IMR-90 (cell line): ENCODE data around the gene FBXW12. TPM values are rescaled to one million over a fixed set of nuclear protein-coding genes. Genes with fewer than 3 reads are reported as not detected.

Experiments used
- ATAC-seq: fragments of 200-7000 bp; cut with Tn5 transposase; 2 replicates; pipeline ENCODE4 v1.9.1; 2020; ENCODE audit warnings: low read depth, mild to moderate bottlenecking, moderate library complexity
- BruUV-seq: library from RNA; stranded (reverse); fragments of 400-500 nt; replicated peaks from 2 replicates; lab custom pipeline; 2021; lab: Mats Ljungman, UMichigan
- CTCF ChIA-PET: fragments of 300-600 bp; formaldehyde crosslinking; extraction: SDS; loops from one replicate; lab custom pipeline; 2021; ENCODE audit warnings: antibody characterized with exemption; lab: Yijun Ruan, JAX
- POLR2A ChIA-PET: fragments of 300-600 bp; sonication (Branson Sonifier 250); formaldehyde crosslinking; loops from one replicate; lab custom pipeline; 2022; ENCODE audit warnings: antibody characterized with exemption; ENCODE audit not compliant: unreplicated experiment; lab: Charles Lee
- DNase-seq: peaks from one replicate; pipeline ENCODE4 v3.0.0; 2013
- H2AFZ ChIP-seq: replicated peaks from 2 replicates; pipeline ENCODE3; 2013; ENCODE audit warnings: low read length, mild to moderate bottlenecking; ENCODE audit not compliant: poor library complexity
- H2AK5ac ChIP-seq: 2 replicates; pipeline ENCODE4 v1.6.1; 2013; ENCODE audit warnings: low read depth, low read length, inconsistent platforms
- H2AK9ac ChIP-seq: replicated peaks from 2 replicates; pipeline ENCODE3; 2013; ENCODE audit warnings: mild to moderate bottlenecking, low read depth, low read length, moderate library complexity; ENCODE audit not compliant: poor library complexity
- H2BK120ac ChIP-seq: 2 replicates; pipeline ENCODE4 v1.6.1; 2013; ENCODE audit warnings: low read depth, low read length, inconsistent platforms
- H2BK15ac ChIP-seq: 3 replicates; pipeline ENCODE4 v1.6.1; 2013; ENCODE audit warnings: low read depth, low read length, inconsistent platforms
- H2BK20ac ChIP-seq: 2 replicates; pipeline ENCODE4 v1.6.1; 2013; ENCODE audit warnings: low read depth, mild to moderate bottlenecking, inconsistent platforms, low read length, moderate library complexity
- H2BK5ac ChIP-seq: 2 replicates; pipeline ENCODE4 v1.6.1; 2013; ENCODE audit warnings: mild to moderate bottlenecking, low read depth, low read length, inconsistent platforms; ENCODE audit not compliant: poor library complexity, severe bottlenecking
- H3K14ac ChIP-seq: replicated peaks from 2 replicates; pipeline ENCODE4 v1.6.1; 2013; ENCODE audit warnings: low read depth, low read length, inconsistent platforms
- H3K18ac ChIP-seq: 2 replicates; pipeline ENCODE4 v1.6.1; 2013; ENCODE audit warnings: low read depth, low read length, control low read depth
- H3K23ac ChIP-seq: 2 replicates; pipeline ENCODE4 v1.6.1; 2013; ENCODE audit warnings: low read depth, low read length, inconsistent platforms
- H3K27ac ChIP-seq: 2 replicates; pipeline ENCODE4 v1.5.1; 2013; ENCODE audit warnings: mild to moderate bottlenecking, control low read depth, low read length; ENCODE audit not compliant: insufficient read depth
- H3K27me3 ChIP-seq: 2 replicates; pipeline ENCODE4 v1.6.1; 2013; ENCODE audit warnings: low read length; ENCODE audit not compliant: control insufficient read depth, insufficient read depth
- H3K36me3 ChIP-seq: 2 replicates; pipeline ENCODE4 v1.6.1; 2013; ENCODE audit warnings: low read length, mixed read lengths; ENCODE audit not compliant: control insufficient read depth, insufficient read depth
- H3K4ac ChIP-seq: 2 replicates; pipeline ENCODE4 v1.6.1; 2013; ENCODE audit warnings: low read depth, low read length, inconsistent platforms
- H3K4me1 ChIP-seq: 2 replicates; pipeline ENCODE4 v1.6.1; 2013; ENCODE audit warnings: low read length, mixed read lengths; ENCODE audit not compliant: control insufficient read depth, insufficient read depth
- H3K4me2 ChIP-seq: 2 replicates; pipeline ENCODE4 v1.6.1; 2013; ENCODE audit warnings: low read depth, mild to moderate bottlenecking, control low read depth, low read length, moderate library complexity
- H3K4me3 ChIP-seq: 2 replicates; pipeline ENCODE4 v1.5.1; 2013; ENCODE audit warnings: low read depth, mild to moderate bottlenecking, control low read depth, low read length, moderate library complexity; ENCODE audit not compliant: insufficient read depth
- H3K56ac ChIP-seq: 2 replicates; pipeline ENCODE4 v1.6.1; 2013; ENCODE audit warnings: low read length, inconsistent platforms; ENCODE audit not compliant: insufficient read depth; ENCODE audit errors: extremely low read depth
- H3K79me1 ChIP-seq, 2 experiments: 2 replicates each; pipeline ENCODE4 v1.6.1; 2013; ENCODE audit warnings: low read length in 2 of 2, inconsistent platforms in 1 of 2, low read depth in 1 of 2
- H3K9ac ChIP-seq: 2 replicates; pipeline ENCODE4 v1.6.1; 2013; ENCODE audit warnings: low read depth, low read length, control low read depth
- H3K9me1 ChIP-seq: 2 replicates; pipeline ENCODE4 v1.6.1; 2013; ENCODE audit warnings: low read length, inconsistent platforms; ENCODE audit not compliant: insufficient read depth
- H3K9me3 ChIP-seq: 2 replicates; pipeline ENCODE4 v1.6.1; 2013; ENCODE audit warnings: low read length; ENCODE audit not compliant: control insufficient read depth, insufficient read depth
- H4K20me1 ChIP-seq: 2 replicates; pipeline ENCODE4 v1.6.1; 2013; ENCODE audit warnings: low read length, inconsistent platforms; ENCODE audit not compliant: insufficient read depth
- H4K5ac ChIP-seq: 2 replicates; pipeline ENCODE4 v1.6.1; 2013; ENCODE audit warnings: mild to moderate bottlenecking, low read depth, low read length, control low read depth
- H4K8ac ChIP-seq, 2 experiments: 2 replicates each; pipeline ENCODE4 v1.6.1; 2013; ENCODE audit warnings: low read depth in 2 of 2, low read length in 2 of 2, control low read depth in 1 of 2, inconsistent platforms in 1 of 2
- H4K91ac ChIP-seq: 2 replicates; pipeline ENCODE4 v1.6.1; 2013; ENCODE audit warnings: low read depth, low read length, inconsistent platforms; ENCODE audit not compliant: insufficient read depth
- FOS ChIP-seq: fragments of 150-350 bp; IDR thresholded peaks from 2 replicates; pipeline ENCODE4 v1.6.1; 2016; ENCODE audit warnings: low read depth, low read length
- POLR2A ChIP-seq: IDR thresholded peaks from 2 replicates; pipeline ENCODE4 v1.6.1; 2012; ENCODE audit warnings: mild to moderate bottlenecking, low read depth, low read length
- WGBS, 2 experiments: methylation state at CpG; one replicate each; pipeline versions ENCODE4 v1.1.5 to v1.1.7; 2013; ENCODE audit warnings: missing lambda C conversion rate in 2 of 2; ENCODE audit not compliant: insufficient read length in 1 of 2; ENCODE audit errors: extremely low coverage in 2 of 2; 5-methylcytosine and 5-hydroxymethylcytosine counted together
- dilution Hi-C: fragments of 300-500 bp; cut with HindIII; formaldehyde crosslinking; loops from one replicate; pipeline ENCODE4 v1.14.3; 2018; ENCODE audit warnings: low sequenced_read_pairs; ENCODE audit not compliant: unreplicated experiment
- in situ Hi-C: fragments of 300-500 bp; cut with MboI; formaldehyde crosslinking; loops from 3 replicates; pipeline ENCODE4 v1.14.3; 2019; ENCODE audit warnings: low sequenced_read_pairs, inconsistent platforms, mixed read lengths
- intact Hi-C: fragments of 100-400 bp; cut with micrococcal nuclease; formaldehyde crosslinking; loops from 2 replicates; pipeline ENCODE4 v1.10.0; 2022
- polyA plus RNA-seq, 3 experiments: library from polyadenylated mRNA; depleted of rRNA; stranded (reverse); fragments of >200 nt; gene quantifications; 2 replicates each; pipeline ENCODE4 v1.2.3, GENCODE V29; 2012; ENCODE audit warnings: low replicate concordance in 1 of 3
- total RNA-seq: library from RNA; depleted of rRNA; stranded (reverse); fragments of >200 nt; gene quantifications from 2 replicates; pipeline ENCODE4 v1.2.3, GENCODE V29; 2012

The FBXW12 gene
- total and polyA plus RNA-seq, 2 of the 4 experiments (the other 2 are of a cell fraction): not detected

- in situ Hi-C loops: loop anchor here (5.0 kb wide), 2 partner anchors 33 to 163 kb away; no protein-coding TSS in a partner anchor
- no peak for ATAC-seq
Observed at GRCh38 chr3:48435223-48435595, 63.2 kb downstream of the FBXW12 start.

More at GRCh38 chr3:48435223-48435595, 63.2 kb downstream of the FBXW12 start:
- no peak overlapping the region for H3K18ac ChIP-seq
- H3K9me1 ChIP-seq: peaks cover 4% of the 10 kb centered on the region; the same call in 1 of the 2 replicates
- H3K27me3 ChIP-seq: no peaks in the 10 kb centered on the region
- no peaks in the 10 kb centered on the region for H3K9me3 ChIP-seq
- peaks cover 1% of the 10 kb centered on the region; the same call in 1 of the 2 replicates for H3K4me1 ChIP-seq
- BruUV-seq: no TSS peak
- peaks cover 18% of the 10 kb centered on the region for H3K36me3 ChIP-seq
- no peak overlapping the region for H3K27ac ChIP-seq
- no peak for DNase-seq
- H4K8ac ChIP-seq: no peak overlapping the region
- no peak overlapping the region for H2BK15ac ChIP-seq
- ChIA-PET POLR2A (no interaction called here), CTCF (interaction anchor here (0.7 to 2.4 kb wide), 14 partner anchors 10 to 241 kb away, joined by 3 to 65 read pairs (median 8); partner anchors contain the start of gene ATRIP)
- H3K23ac ChIP-seq: no peak overlapping the region
- H2BK20ac ChIP-seq: no peak overlapping the region
- WGBS, 2 experiments: no CpG with 5 or more reads among the region's 4 CpGs
- dilution Hi-C loops (no loop called here), intact Hi-C loops (no loop called here)
- no peak overlapping the region for H4K5ac ChIP-seq
- H3K4me2 ChIP-seq: no peak overlapping the region
- no peak overlapping the region for H3K4ac ChIP-seq
- no peak overlapping the region for H4K91ac ChIP-seq
- TF ChIP-seq FOS (no peak), POLR2A (no peak)
- H3K79me1 ChIP-seq: peaks cover 19 to 31% of the 10 kb centered on the region in 2 experiments
- no peak overlapping the region for H3K9ac ChIP-seq
- H2AK9ac ChIP-seq: no peak overlapping the region
- no peak overlapping the region for H3K4me3 ChIP-seq
- H2AK5ac ChIP-seq: no peak overlapping the region
- H2AFZ ChIP-seq: no peak overlapping the region
- H4K20me1 ChIP-seq: no peaks in the 10 kb centered on the region; the same call in 1 of the 2 replicates
- H3K14ac ChIP-seq: no peak overlapping the region
- no peak overlapping the region for H3K56ac ChIP-seq
- H2BK120ac ChIP-seq: no peak overlapping the region
- H2BK5ac ChIP-seq: no peak overlapping the region
